ENCODE measurements around the gene STRA8.

Gene STRA8

GRCh38 chr7:135262623-135263320 is 29.1 kb downstream of the STRA8 start:
- DNase-seq, result no peak
- Histone ChIP-seq H3K9me3 (peaks cover 0 to 4% (median 0%) of the 10 kb centered on the region in 3 donors), H3K27me3 (no peaks in the 10 kb centered on the region), H3K4me3 (no peak overlapping the region), H3K27ac (no peak overlapping the region), H3K4me1 (no peaks in the 10 kb centered on the region), H3K36me3 (no peaks in the 10 kb centered on the region)
- no peak for TF ChIP-seq CTCF (IDR thresholded peaks at IDR 0.05)
- intact Hi-C loops (cut with DNase I; ENCODE audit: low total_unique reads), result no loop called here

- H3K4me3 ChIP-seq, result no peak overlapping the region
- H3K4me1 ChIP-seq, result no peaks in the 10 kb centered on the region
- H3K36me3 ChIP-seq, result no peaks in the 10 kb centered on the region
- H3K27me3 ChIP-seq, result no peaks in the 10 kb centered on the region
- TF ChIP-seq CTCF (IDR thresholded peaks at IDR 0.05), result no peak
- intact Hi-C loops (cut with DNase I; ENCODE audit: low total_unique reads), result no loop called here
- no peak overlapping the region for H3K27ac ChIP-seq
- peaks cover 0 to 4% (median 0%) of the 10 kb centered on the region in 3 donors for H3K9me3 ChIP-seq
- DNase-seq, result no peak
These were observed 29.8 kb downstream of the STRA8 start for GRCh38 chr7:135263321-135263970.

GRCh38 chr7:135265637-135266036 is 32.0 kb downstream of the STRA8 start:
- intact Hi-C loops (cut with DNase I; ENCODE audit: low total_unique reads), result no loop called here
- TF ChIP-seq CTCF (IDR thresholded peaks at IDR 0.05), result no peak
- peaks cover 0 to 4% (median 0%) of the 10 kb centered on the region in 3 donors for H3K9me3 ChIP-seq
- H3K27ac ChIP-seq, result no peak overlapping the region
- H3K4me3 ChIP-seq, result no peak overlapping the region
- no peak for DNase-seq
- H3K27me3 ChIP-seq, result no peaks in the 10 kb centered on the region
- no peaks in the 10 kb centered on the region for H3K4me1 ChIP-seq
- H3K36me3 ChIP-seq, result no peaks in the 10 kb centered on the region

GRCh38 chr7:135269921-135270320 is 36.3 kb downstream of the STRA8 start:
- intact Hi-C loops (cut with DNase I; ENCODE audit: low total_unique reads), result no loop called here
- no peak for TF ChIP-seq CTCF (IDR thresholded peaks at IDR 0.05)

GRCh38 chr7:135270577-135271254 is 37.1 kb downstream of the STRA8 start:
- intact Hi-C loops (cut with DNase I; ENCODE audit: low total_unique reads), result no loop called here
- peaks cover 0 to 4% (median 0%) of the 10 kb centered on the region in 3 donors for H3K9me3 ChIP-seq
- TF ChIP-seq CTCF (IDR thresholded peaks at IDR 0.05), result no peak
- H3K4me3 ChIP-seq, result no peak overlapping the region
- no peak overlapping the region for H3K27ac ChIP-seq
- no peaks in the 10 kb centered on the region for H3K36me3 ChIP-seq
- H3K4me1 ChIP-seq, result no peaks in the 10 kb centered on the region
- DNase-seq, result no peak
- H3K27me3 ChIP-seq, result no peaks in the 10 kb centered on the region

More at GRCh38 chr7:135269921-135270320, 36.3 kb downstream of the STRA8 start:
- Histone ChIP-seq H3K9me3 (peaks cover 0 to 4% (median 0%) of the 10 kb centered on the region in 3 donors), H3K4me3 (no peak overlapping the region), H3K4me1 (no peaks in the 10 kb centered on the region), H3K27ac (no peak overlapping the region), H3K27me3 (no peaks in the 10 kb centered on the region), H3K36me3 (no peaks in the 10 kb centered on the region)
- DNase-seq, result no peak

All from tibial artery (tissue), 4 donors.